A549 (cell line): ENCODE data around the gene SEMG1.

Experiments used
- CBX8 ChIP-seq: fragments of 200-600 bp; sonication (generic); IDR thresholded peaks from 2 replicates; pipeline ENCODE4 v1.6.1; 2016
- CHD4 ChIP-seq: fragments of 200-600 bp; sonication (generic); IDR thresholded peaks from 2 replicates; pipeline ENCODE4 v1.6.1; 2016; ENCODE audit warnings: antibody characterized with exemption, mild to moderate bottlenecking, borderline replicate concordance
- GATA3 ChIP-seq: IDR thresholded peaks from 2 replicates; pipeline ENCODE4 v1.6.1; 2012; ENCODE audit warnings: borderline replicate concordance
- JUN ChIP-seq, 2 experiments: fragments of >200 bp; sonication (Bioruptor Twin); formaldehyde crosslinking; IDR thresholded peaks; 2 replicates in 1 of 2; 3 replicates in 1 of 2; pipeline ENCODE4 v1.6.1; 2016 to 2017
- POLR2A ChIP-seq: IDR thresholded peaks from 2 replicates; pipeline ENCODE4 v1.6.1; 2012; ENCODE audit warnings: mild to moderate bottlenecking, low read length
- ZNF302 ChIP-seq: fragments of 250-450 bp; sonication (Bioruptor Pico); IDR thresholded peaks from 2 replicates; pipeline ENCODE4 v1.9.0; 2021; ENCODE audit warnings: inconsistent platforms, mild to moderate bottlenecking, moderate library complexity
- TF ChIP-seq, protein P1 (sequence below): fragments of 200-600 bp; sonication (generic); IDR thresholded peaks from 2 replicates; pipeline ENCODE4 v1.6.1; 2016; ENCODE audit warnings: antibody characterized with exemption, mild to moderate bottlenecking, moderate library complexity
- TF ChIP-seq, protein P2 (sequence below): fragments of >200 bp; sonication (Bioruptor Twin); formaldehyde crosslinking; IDR thresholded peaks from 3 replicates; pipeline ENCODE4 v1.5.1; 2016

- no peak for TF ChIP-seq CHD4
- TF ChIP-seq CBX8: no peak
- TF ChIP-seq, protein P1, sequence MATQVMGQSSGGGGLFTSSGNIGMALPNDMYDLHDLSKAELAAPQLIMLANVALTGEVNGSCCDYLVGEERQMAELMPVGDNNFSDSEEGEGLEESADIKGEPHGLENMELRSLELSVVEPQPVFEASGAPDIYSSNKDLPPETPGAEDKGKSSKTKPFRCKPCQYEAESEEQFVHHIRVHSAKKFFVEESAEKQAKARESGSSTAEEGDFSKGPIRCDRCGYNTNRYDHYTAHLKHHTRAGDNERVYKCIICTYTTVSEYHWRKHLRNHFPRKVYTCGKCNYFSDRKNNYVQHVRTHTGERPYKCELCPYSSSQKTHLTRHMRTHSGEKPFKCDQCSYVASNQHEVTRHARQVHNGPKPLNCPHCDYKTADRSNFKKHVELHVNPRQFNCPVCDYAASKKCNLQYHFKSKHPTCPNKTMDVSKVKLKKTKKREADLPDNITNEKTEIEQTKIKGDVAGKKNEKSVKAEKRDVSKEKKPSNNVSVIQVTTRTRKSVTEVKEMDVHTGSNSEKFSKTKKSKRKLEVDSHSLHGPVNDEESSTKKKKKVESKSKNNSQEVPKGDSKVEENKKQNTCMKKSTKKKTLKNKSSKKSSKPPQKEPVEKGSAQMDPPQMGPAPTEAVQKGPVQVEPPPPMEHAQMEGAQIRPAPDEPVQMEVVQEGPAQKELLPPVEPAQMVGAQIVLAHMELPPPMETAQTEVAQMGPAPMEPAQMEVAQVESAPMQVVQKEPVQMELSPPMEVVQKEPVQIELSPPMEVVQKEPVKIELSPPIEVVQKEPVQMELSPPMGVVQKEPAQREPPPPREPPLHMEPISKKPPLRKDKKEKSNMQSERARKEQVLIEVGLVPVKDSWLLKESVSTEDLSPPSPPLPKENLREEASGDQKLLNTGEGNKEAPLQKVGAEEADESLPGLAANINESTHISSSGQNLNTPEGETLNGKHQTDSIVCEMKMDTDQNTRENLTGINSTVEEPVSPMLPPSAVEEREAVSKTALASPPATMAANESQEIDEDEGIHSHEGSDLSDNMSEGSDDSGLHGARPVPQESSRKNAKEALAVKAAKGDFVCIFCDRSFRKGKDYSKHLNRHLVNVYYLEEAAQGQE: no peak
- TF ChIP-seq, protein P2, sequence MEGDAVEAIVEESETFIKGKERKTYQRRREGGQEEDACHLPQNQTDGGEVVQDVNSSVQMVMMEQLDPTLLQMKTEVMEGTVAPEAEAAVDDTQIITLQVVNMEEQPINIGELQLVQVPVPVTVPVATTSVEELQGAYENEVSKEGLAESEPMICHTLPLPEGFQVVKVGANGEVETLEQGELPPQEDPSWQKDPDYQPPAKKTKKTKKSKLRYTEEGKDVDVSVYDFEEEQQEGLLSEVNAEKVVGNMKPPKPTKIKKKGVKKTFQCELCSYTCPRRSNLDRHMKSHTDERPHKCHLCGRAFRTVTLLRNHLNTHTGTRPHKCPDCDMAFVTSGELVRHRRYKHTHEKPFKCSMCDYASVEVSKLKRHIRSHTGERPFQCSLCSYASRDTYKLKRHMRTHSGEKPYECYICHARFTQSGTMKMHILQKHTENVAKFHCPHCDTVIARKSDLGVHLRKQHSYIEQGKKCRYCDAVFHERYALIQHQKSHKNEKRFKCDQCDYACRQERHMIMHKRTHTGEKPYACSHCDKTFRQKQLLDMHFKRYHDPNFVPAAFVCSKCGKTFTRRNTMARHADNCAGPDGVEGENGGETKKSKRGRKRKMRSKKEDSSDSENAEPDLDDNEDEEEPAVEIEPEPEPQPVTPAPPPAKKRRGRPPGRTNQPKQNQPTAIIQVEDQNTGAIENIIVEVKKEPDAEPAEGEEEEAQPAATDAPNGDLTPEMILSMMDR: no peak
- no peak for TF ChIP-seq ZNF302 (CRISPR knock-in tag)
- no peak for TF ChIP-seq POLR2A
- no peak for TF ChIP-seq JUN (IDR thresholded peaks at IDR 0.05)
- no peak for TF ChIP-seq GATA3
Measured at GRCh38 chr20:45257161-45257560, 50.3 kb downstream of the SEMG1 start.
